GM23248 (cell line): ENCODE measurements around the gene CCL18. TPM values are rescaled to one million over a fixed set of nuclear protein-coding genes. Genes with fewer than 3 reads are reported as not detected.
"Not testable (repeated sequence)": the region's sequence is repeated elsewhere in the genome, so short reads cannot be mapped to it uniquely, and the experiment has no call there.

Source experiments
- DNase-seq: peaks from one replicate; pipeline ENCODE4 v3.0.0-alpha.2; 2015
- H2AFZ ChIP-seq: fragments of 200-600 bp; sonication (generic); 2 replicates; pipeline ENCODE4 v1.6.1; 2016; ENCODE audit warnings: antibody characterized with exemption
- H3F3A ChIP-seq: fragments of 200-600 bp; sonication (generic); 2 replicates; pipeline ENCODE4 v1.6.1; 2016; ENCODE audit warnings: mild to moderate bottlenecking, antibody characterized with exemption, mixed run types; ENCODE audit not compliant: insufficient read depth
- H3K27ac ChIP-seq: fragments of 200-600 bp; sonication (generic); 2 replicates; pipeline ENCODE4 v1.5.1; 2016; ENCODE audit warnings: mild to moderate bottlenecking
- H3K27me3 ChIP-seq: fragments of 200-600 bp; sonication (generic); replicated peaks from 2 replicates; pipeline ENCODE4 v1.6.1; 2016; ENCODE audit warnings: mild to moderate bottlenecking; ENCODE audit not compliant: insufficient read depth
- H3K36me3 ChIP-seq: fragments of 200-600 bp; sonication (generic); 2 replicates; pipeline ENCODE4 v1.6.1; 2016; ENCODE audit warnings: low read depth, mild to moderate bottlenecking
- H3K4me1 ChIP-seq: fragments of 200-600 bp; sonication (generic); 2 replicates; pipeline ENCODE4 v1.6.1; 2016; ENCODE audit warnings: mild to moderate bottlenecking; ENCODE audit not compliant: insufficient read depth
- H3K4me2 ChIP-seq: fragments of 200-600 bp; sonication (generic); one replicate; pipeline ENCODE4 v1.6.1; 2016; ENCODE audit warnings: mild to moderate bottlenecking; ENCODE audit not compliant: unreplicated experiment
- H3K4me3 ChIP-seq: fragments of 200-600 bp; sonication (generic); 2 replicates; pipeline ENCODE4 v1.5.1; 2016; ENCODE audit warnings: mild to moderate bottlenecking
- H3K79me2 ChIP-seq: fragments of 200-600 bp; sonication (generic); 2 replicates; pipeline ENCODE4 v1.6.1; 2016; ENCODE audit warnings: mild to moderate bottlenecking; ENCODE audit not compliant: insufficient read depth
- H3K9ac ChIP-seq: fragments of 200-600 bp; sonication (generic); 2 replicates; pipeline ENCODE4 v1.6.1; 2016; ENCODE audit warnings: mild to moderate bottlenecking
- H3K9me2 ChIP-seq: fragments of 200-600 bp; sonication (generic); 2 replicates; pipeline ENCODE4 v1.6.1; 2016; ENCODE audit warnings: mixed run types, mild to moderate bottlenecking, moderate library complexity; ENCODE audit not compliant: insufficient read depth
- H3K9me3 ChIP-seq: fragments of 200-600 bp; sonication (generic); one replicate; pipeline ENCODE4 v1.6.1; 2017; ENCODE audit warnings: low read depth
- H4K20me1 ChIP-seq: fragments of 200-600 bp; sonication (generic); 2 replicates; pipeline ENCODE4 v1.6.0; 2016; ENCODE audit not compliant: insufficient read depth
- EZH2 ChIP-seq: fragments of 200-600 bp; sonication (generic); IDR thresholded peaks from 2 replicates; pipeline ENCODE4 v1.6.1; 2018; ENCODE audit warnings: antibody characterized with exemption, mild to moderate bottlenecking; ENCODE audit not compliant: insufficient read depth, poor library complexity, severe bottlenecking
- EZH2phosphoT487 ChIP-seq: fragments of 200-600 bp; sonication (generic); IDR thresholded peaks from 2 replicates; pipeline ENCODE4 v1.6.1; 2018; ENCODE audit warnings: antibody characterized with exemption, moderate library complexity, mild to moderate bottlenecking, low read depth; ENCODE audit not compliant: insufficient read depth
- WGBS, 2 experiments: methylation state at CpG; one replicate each; pipeline ENCODE4 v1.1.6; 2015 to 2017; ENCODE audit warnings: low lambda C conversion rate in 2 of 2, low coverage in 1 of 2; ENCODE audit errors: missing lambda C conversion rate in 2 of 2; 5-methylcytosine and 5-hydroxymethylcytosine counted together
- in situ Hi-C: fragments of 300-500 bp; cut with MboI; formaldehyde crosslinking; loops from 2 replicates; pipeline ENCODE4 v1.15.0; 2020
- polyA plus RNA-seq: library from polyadenylated mRNA; unstranded; fragments of >200 nt; fragmentation: Nextera tagmentation; extraction: Ambion mirVana; gene quantifications from 2 replicates; pipeline ENCODE4 v1.2.1, GENCODE V29; 2016
- total RNA-seq: library from RNA; depleted of rRNA; stranded (reverse); fragments of >200 nt; shearing (Covaris generic); gene quantifications from 2 replicates; pipeline ENCODE4 v1.2.3, GENCODE V29; 2014

Gene CCL18
- total and polyA plus RNA-seq, 2 experiments from 2014 or later, result not detected

DNA sequence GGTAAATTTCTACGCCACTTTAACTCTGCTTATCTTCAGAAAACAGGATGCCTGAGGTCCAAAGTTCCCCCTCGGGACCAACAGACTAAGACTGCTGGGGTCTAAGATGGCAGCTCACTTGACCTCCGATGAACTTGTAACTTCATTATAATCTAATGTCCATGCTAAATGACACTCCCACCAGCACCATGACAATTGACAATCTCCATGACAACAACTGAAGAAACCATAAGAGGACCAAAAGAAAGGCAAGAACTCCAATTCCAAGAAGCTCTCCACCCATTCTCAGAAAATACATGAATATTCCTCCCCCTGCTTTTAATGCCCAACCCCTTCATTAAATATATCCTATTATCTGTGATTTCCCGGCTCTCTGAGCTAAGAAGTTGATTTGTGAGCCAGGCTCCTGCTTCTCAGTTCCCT, 47.0 kb downstream of the CCL18 start:
- 22 to 35% methylated on average over 4 of the region's 4 CpGs for WGBS, 2 experiments
- H2AFZ ChIP-seq, result no peak overlapping the region

GRCh38 chr17:36112572-36112971, 48.5 kb downstream of the CCL18 start:
- H3K27ac ChIP-seq, result no peak overlapping the region
- no peaks in the 10 kb centered on the region for H3K4me1 ChIP-seq
- no peak overlapping the region for H3K4me2 ChIP-seq
- no peak overlapping the region for H2AFZ ChIP-seq
- H3K36me3 ChIP-seq, result no peaks in the 10 kb centered on the region
- no peak for DNase-seq
- TF ChIP-seq EZH2 (no peak), EZH2phosphoT487 (no peak)
- 0 out of 2 replicates have a peak, but pooled peaks cover 4% of the 10 kb centered on the region for H3K27me3 ChIP-seq
- no peak overlapping the region for H3K4me3 ChIP-seq
- no peaks in the 10 kb centered on the region for H3F3A ChIP-seq
- H3K9ac ChIP-seq, result no peak overlapping the region
- no peaks in the 10 kb centered on the region for H4K20me1 ChIP-seq
- no peaks in the 10 kb centered on the region for H3K79me2 ChIP-seq
- no peaks in the 10 kb centered on the region for H3K9me2 ChIP-seq
- in situ Hi-C loops, result no loop called here
- no peaks in the 10 kb centered on the region for H3K9me3 ChIP-seq

More for the DNA sequence above, 47.0 kb downstream of the CCL18 start:
- Histone ChIP-seq H3K79me2 (no peaks in the 10 kb centered on the region), H4K20me1 (no peaks in the 10 kb centered on the region), H3K36me3 (no peaks in the 10 kb centered on the region), H3K4me3 (no peak overlapping the region), H3K27me3 (0 out of 2 replicates have a peak, but pooled peaks cover 4% of the 10 kb centered on the region), H3K4me2 (no peak overlapping the region), H3K9ac (no peak overlapping the region), H3F3A (no peaks in the 10 kb centered on the region), H3K4me1 (no peaks in the 10 kb centered on the region), H3K9me3 (no peaks in the 10 kb centered on the region), H3K27ac (no peak overlapping the region), H3K9me2 (no peaks in the 10 kb centered on the region)
- DNase-seq, result no peak
- in situ Hi-C loops, result no loop called here
- TF ChIP-seq EZH2phosphoT487, result no peak

DNA sequence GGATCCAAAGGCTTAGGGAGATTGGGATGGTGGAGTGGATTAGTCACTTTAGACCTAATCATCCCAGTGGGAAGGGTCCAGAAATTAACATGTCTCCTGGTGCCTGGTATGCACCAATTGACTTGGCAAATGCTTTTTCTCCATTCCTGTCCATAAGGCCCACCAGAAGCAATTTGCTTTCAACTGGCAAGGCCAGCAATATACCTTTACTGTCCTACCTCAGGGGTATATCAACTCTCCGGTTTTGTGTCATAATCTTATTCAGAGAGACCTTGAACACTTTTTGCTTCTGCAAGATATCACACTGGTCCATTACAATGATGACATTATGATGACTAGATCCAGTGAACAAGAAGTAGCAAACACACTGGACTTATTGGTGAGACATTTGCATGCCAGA, 49.1 kb downstream of the CCL18 start:
- H3K9me2 ChIP-seq, H3K4me2 ChIP-seq, H3F3A ChIP-seq, H2AFZ ChIP-seq, H3K79me2 ChIP-seq, H3K9me3 ChIP-seq, H3K27ac ChIP-seq, H3K4me3 ChIP-seq, H3K36me3 ChIP-seq, H3K9ac ChIP-seq, DNase-seq, H3K4me1 ChIP-seq, H4K20me1 ChIP-seq, H3K27me3 ChIP-seq, in situ Hi-C loops: not testable (repeated sequence)
- 25% methylated on average over 1 of the region's 1 CpG for WGBS, 2 experiments

DNA sequence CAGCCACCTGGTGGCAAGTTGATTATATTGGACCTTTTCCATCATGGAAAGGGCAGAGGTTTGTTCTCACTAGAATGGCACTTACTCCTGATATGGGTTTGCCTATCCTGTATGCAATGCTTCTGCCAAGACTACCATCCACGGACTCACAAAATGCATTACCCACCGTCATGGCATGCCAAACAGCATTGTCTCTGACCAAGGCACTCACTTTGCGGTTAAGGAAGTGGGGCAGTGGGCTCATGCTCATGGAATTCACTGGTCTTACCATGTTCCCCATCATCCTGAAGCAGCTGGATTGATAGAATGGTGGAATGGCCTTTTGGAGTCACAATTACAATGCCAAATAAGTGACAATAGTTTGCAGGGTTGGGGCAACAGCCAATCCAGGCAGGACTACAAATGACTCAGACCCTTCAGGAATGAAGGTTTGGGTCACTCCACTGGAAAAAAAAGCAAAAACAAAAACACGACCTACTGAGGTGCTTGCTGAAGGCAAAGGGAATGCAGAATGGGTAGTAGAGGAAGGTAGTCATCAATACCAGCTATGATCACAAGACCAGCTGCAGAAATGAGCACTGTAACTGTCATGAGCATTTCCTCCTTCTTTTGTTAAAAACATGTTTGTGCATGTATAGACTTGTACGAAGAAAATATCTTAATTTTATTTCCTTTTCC, 51.0 kb downstream of the CCL18 start:
- H3K4me1 ChIP-seq, H4K20me1 ChIP-seq, H3K9me2 ChIP-seq, H3K36me3 ChIP-seq, in situ Hi-C loops, H3K27ac ChIP-seq, DNase-seq, H2AFZ ChIP-seq, H3K79me2 ChIP-seq, H3K4me2 ChIP-seq, H3F3A ChIP-seq, H3K9me3 ChIP-seq, H3K9ac ChIP-seq, H3K27me3 ChIP-seq, H3K4me3 ChIP-seq: not testable (repeated sequence)
- WGBS, 2 experiments, result 29 to 31% methylated on average over 5 of the region's 5 CpGs

- in situ Hi-C loops, result not testable (repeated sequence)
Measured at GRCh38 chr17:36115649-36115977, 51.5 kb downstream of the CCL18 start.

More at GRCh38 chr17:36115649-36115977, 51.5 kb downstream of the CCL18 start:
- not testable (repeated sequence) for H3K36me3 ChIP-seq, H3K4me1 ChIP-seq, H3K9ac ChIP-seq, DNase-seq, H3K27me3 ChIP-seq, H3K4me2 ChIP-seq, H3F3A ChIP-seq, H2AFZ ChIP-seq, H4K20me1 ChIP-seq, H3K9me3 ChIP-seq, H3K9me2 ChIP-seq, H3K79me2 ChIP-seq, H3K27ac ChIP-seq, H3K4me3 ChIP-seq
